BE2C (cell line): ENCODE measurements around the gene ERGIC1.

Experiments
- DNase-seq: peaks from one replicate; pipeline ENCODE4 v3.0.0-alpha.2; 2020
- H3K27me3 ChIP-seq: fragments of 250-450 bp; sonication (Bioruptor Pico); 2 replicates; pipeline ENCODE4 v1.5.1; 2020; ENCODE audit warnings: mild to moderate bottlenecking
- H3K36me3 ChIP-seq: fragments of 250-450 bp; sonication (Bioruptor Pico); 2 replicates; pipeline ENCODE4 v1.5.1; 2020; ENCODE audit warnings: mild to moderate bottlenecking
- H3K4me1 ChIP-seq: fragments of 250-450 bp; sonication (Bioruptor Pico); 2 replicates; pipeline ENCODE4 v1.5.1; 2020
- H3K4me3 ChIP-seq: 2 replicates; pipeline ENCODE4 v1.5.1; 2011; ENCODE audit warnings: low read depth, low read length
- H3K9me3 ChIP-seq: fragments of 250-450 bp; sonication (Bioruptor Pico); 2 replicates; pipeline ENCODE4 v1.5.1; 2020
- CTCF ChIP-seq: IDR thresholded peaks from 2 replicates; pipeline ENCODE4 v1.5.1; 2012; ENCODE audit warnings: mild to moderate bottlenecking, low read depth, low read length

The ERGIC1 gene

GRCh38 chr5:172945151-172945550 is 111.1 kb downstream of the ERGIC1 start:
- no peaks in the 10 kb centered on the region for H3K27me3 ChIP-seq
- TF ChIP-seq CTCF, result no peak
- no peaks in the 10 kb centered on the region for H3K9me3 ChIP-seq
- no peaks in the 10 kb centered on the region; the same call in 1 of the 2 replicates for H3K4me1 ChIP-seq
- H3K36me3 ChIP-seq, result peaks cover 4% of the 10 kb centered on the region; the same call in 1 of the 2 replicates
- H3K4me3 ChIP-seq, result no peak overlapping the region
- DNase-seq, result no peak

- H3K27me3 ChIP-seq, result no peaks in the 10 kb centered on the region
- no peaks in the 10 kb centered on the region for H3K4me1 ChIP-seq
- no peaks in the 10 kb centered on the region for H3K9me3 ChIP-seq
- H3K4me3 ChIP-seq, result no peak overlapping the region
- peaks cover 4% of the 10 kb centered on the region; the same call in 1 of the 2 replicates for H3K36me3 ChIP-seq
- no peak for TF ChIP-seq CTCF
- no peak for DNase-seq
Measured at GRCh38 chr5:172946146-172946545, 112.1 kb downstream of the ERGIC1 start.

- Histone ChIP-seq H3K27me3 (no peaks in the 10 kb centered on the region), H3K9me3 (no peaks in the 10 kb centered on the region), H3K36me3 (no peaks in the 10 kb centered on the region), H3K4me3 (no peak overlapping the region), H3K4me1 (no peaks in the 10 kb centered on the region)
- no peak for TF ChIP-seq CTCF
- DNase-seq, result no peak
Measured at GRCh38 chr5:172949426-172949825, 115.4 kb downstream of the ERGIC1 start.

GRCh38 chr5:172950176-172950965 is 116.3 kb downstream of the ERGIC1 start:
- Histone ChIP-seq H3K9me3 (no peaks in the 10 kb centered on the region), H3K27me3 (no peaks in the 10 kb centered on the region), H3K4me1 (peaks cover under 1% of the 10 kb centered on the region; the same call in 1 of the 2 replicates), H3K4me3 (no peak overlapping the region), H3K36me3 (no peaks in the 10 kb centered on the region)
- TF ChIP-seq CTCF, result no peak
- DNase-seq, result no peak

GRCh38 chr5:172951371-172952033 is 117.5 kb downstream of the ERGIC1 start:
- H3K9me3 ChIP-seq, result no peaks in the 10 kb centered on the region
- no peak overlapping the region for H3K4me3 ChIP-seq
- H3K27me3 ChIP-seq, result no peaks in the 10 kb centered on the region
- peaks cover 4% of the 10 kb centered on the region; the same call in 1 of the 2 replicates for H3K4me1 ChIP-seq
- no peak for TF ChIP-seq CTCF
- H3K36me3 ChIP-seq, result no peaks in the 10 kb centered on the region
- no peak for DNase-seq

GRCh38 chr5:172952034-172952511 is 118.0 kb downstream of the ERGIC1 start:
- H3K4me3 ChIP-seq, result no peak overlapping the region
- no peaks in the 10 kb centered on the region for H3K36me3 ChIP-seq
- DNase-seq, result no peak
- H3K9me3 ChIP-seq, result no peaks in the 10 kb centered on the region
- H3K27me3 ChIP-seq, result no peaks in the 10 kb centered on the region
- H3K4me1 ChIP-seq, result peaks cover 4% of the 10 kb centered on the region; the same call in 1 of the 2 replicates
- no peak for TF ChIP-seq CTCF
